ENCODE measurements around the gene KIDINS220. TPM values are rescaled to one million over a fixed set of nuclear protein-coding genes. Genes with fewer than 3 reads are reported as not detected.
"Not testable (repeated sequence)": the region's sequence is repeated elsewhere in the genome, so short reads cannot be mapped to it uniquely, and the experiment has no call there.

The KIDINS220 gene
- total RNA-seq, 2 experiments from 2014 or later: 22.3 to 22.8 TPM

GRCh38 chr2:8767324-8767723, 70.1 kb downstream of the KIDINS220 start:
- H3K36me3 Mint-ChIP-seq: peaks cover 17% of the 10 kb centered on the region
- no peak overlapping the region for H3K27ac Mint-ChIP-seq
- H3K27me3 Mint-ChIP-seq: no peaks in the 10 kb centered on the region
- no peak overlapping the region for H3K4me3 Mint-ChIP-seq
- no peaks in the 10 kb centered on the region for H3K9me3 Mint-ChIP-seq
- H3K4me1 Mint-ChIP-seq: no peaks in the 10 kb centered on the region
- no peak for DNase-seq

- Mint-ChIP-seq H3K4me3 (no peak overlapping the region), H3K9me3 (peaks cover 3% of the 10 kb centered on the region), H3K27me3 (no peaks in the 10 kb centered on the region), H3K27ac (no peak overlapping the region), H3K4me1 (no peaks in the 10 kb centered on the region), H3K36me3 (peaks cover 39% of the 10 kb centered on the region)
- DNase-seq: no peak
Observed at GRCh38 chr2:8761529-8762164, 75.8 kb downstream of the KIDINS220 start.

- no peak for DNase-seq
- Mint-ChIP-seq H3K36me3 (peaks cover 45% of the 10 kb centered on the region), H3K27ac (no peak overlapping the region), H3K9me3 (peaks cover 7% of the 10 kb centered on the region), H3K27me3 (no peaks in the 10 kb centered on the region), H3K4me3 (no peak overlapping the region), H3K4me1 (peaks cover 8% of the 10 kb centered on the region)
Observed at GRCh38 chr2:8756716-8757115, 80.7 kb downstream of the KIDINS220 start.

- no peak for DNase-seq
- Mint-ChIP-seq H3K9me3 (peaks cover 7% of the 10 kb centered on the region), H3K36me3 (peaks cover 45% of the 10 kb centered on the region), H3K4me3 (no peak overlapping the region), H3K4me1 (peaks cover 8% of the 10 kb centered on the region), H3K27ac (no peak overlapping the region), H3K27me3 (no peaks in the 10 kb centered on the region)
Observed at GRCh38 chr2:8756230-8756629, 81.2 kb downstream of the KIDINS220 start.

GRCh38 chr2:8754106-8754776, 83.2 kb downstream of the KIDINS220 start:
- Mint-ChIP-seq H3K9me3 (peaks cover 7% of the 10 kb centered on the region), H3K4me1 (peaks cover 8% of the 10 kb centered on the region), H3K36me3 (peaks cover 40% of the 10 kb centered on the region), H3K27ac (no peak overlapping the region), H3K27me3 (no peaks in the 10 kb centered on the region), H3K4me3 (no peak overlapping the region)
- DNase-seq: no peak

- Mint-ChIP-seq H3K4me1 (peaks cover 8% of the 10 kb centered on the region), H3K9me3 (peaks cover 7% of the 10 kb centered on the region), H3K36me3 (peaks cover 34% of the 10 kb centered on the region), H3K27me3 (no peaks in the 10 kb centered on the region), H3K4me3 (no peak overlapping the region), H3K27ac (no peak overlapping the region)
- no peak for DNase-seq
Observed at GRCh38 chr2:8753609-8754008, 83.8 kb downstream of the KIDINS220 start.

GRCh38 chr2:8752385-8752784, 85.0 kb downstream of the KIDINS220 start:
- H3K27ac Mint-ChIP-seq: no peak overlapping the region
- no peaks in the 10 kb centered on the region for H3K27me3 Mint-ChIP-seq
- no peak overlapping the region for H3K4me3 Mint-ChIP-seq
- H3K36me3 Mint-ChIP-seq: peaks cover 22% of the 10 kb centered on the region
- DNase-seq: no peak
- H3K9me3 Mint-ChIP-seq: peaks cover 7% of the 10 kb centered on the region
- H3K4me1 Mint-ChIP-seq: peaks cover 8% of the 10 kb centered on the region

- H3K4me1 Mint-ChIP-seq: peaks cover 8% of the 10 kb centered on the region
- no peak overlapping the region for H3K27ac Mint-ChIP-seq
- H3K36me3 Mint-ChIP-seq: peaks cover 4% of the 10 kb centered on the region
- H3K27me3 Mint-ChIP-seq: no peaks in the 10 kb centered on the region
- H3K4me3 Mint-ChIP-seq: no peak overlapping the region
- no peak for DNase-seq
- no peaks in the 10 kb centered on the region for H3K9me3 Mint-ChIP-seq
Observed at GRCh38 chr2:8750221-8750620, 87.2 kb downstream of the KIDINS220 start.

GRCh38 chr2:8743261-8743660, 94.2 kb downstream of the KIDINS220 start:
- Mint-ChIP-seq H3K4me1 (no peaks in the 10 kb centered on the region), H3K36me3 (no peaks in the 10 kb centered on the region), H3K27me3 (no peaks in the 10 kb centered on the region), H3K9me3 (no peaks in the 10 kb centered on the region), H3K27ac (no peak overlapping the region), H3K4me3 (no peak overlapping the region)
- no peak for DNase-seq

GRCh38 chr2:8740136-8740535, 97.3 kb downstream of the KIDINS220 start:
- Mint-ChIP-seq H3K4me1 (no peaks in the 10 kb centered on the region), H3K9me3 (no peaks in the 10 kb centered on the region), H3K4me3 (no peak overlapping the region), H3K27ac (no peak overlapping the region), H3K27me3 (no peaks in the 10 kb centered on the region), H3K36me3 (no peaks in the 10 kb centered on the region)
- DNase-seq: no peak

GRCh38 chr2:8737571-8738175, 99.7 kb downstream of the KIDINS220 start:
- no peak for DNase-seq
- H3K27me3 Mint-ChIP-seq: no peaks in the 10 kb centered on the region
- H3K4me1 Mint-ChIP-seq: no peaks in the 10 kb centered on the region
- no peak overlapping the region for H3K27ac Mint-ChIP-seq
- no peak overlapping the region for H3K4me3 Mint-ChIP-seq
- H3K9me3 Mint-ChIP-seq: no peaks in the 10 kb centered on the region
- no peaks in the 10 kb centered on the region for H3K36me3 Mint-ChIP-seq

GRCh38 chr2:8732601-8733000, 104.8 kb downstream of the KIDINS220 start:
- no peaks in the 10 kb centered on the region for H3K9me3 Mint-ChIP-seq
- DNase-seq: no peak
- peaks cover 21% of the 10 kb centered on the region for H3K36me3 Mint-ChIP-seq
- no peak overlapping the region for H3K4me3 Mint-ChIP-seq
- no peaks in the 10 kb centered on the region for H3K27me3 Mint-ChIP-seq
- H3K4me1 Mint-ChIP-seq: no peaks in the 10 kb centered on the region
- no peak overlapping the region for H3K27ac Mint-ChIP-seq

GRCh38 chr2:8729939-8730338, 107.5 kb downstream of the KIDINS220 start:
- no peak for DNase-seq
- Mint-ChIP-seq H3K27ac (no peak overlapping the region), H3K36me3 (peaks cover 21% of the 10 kb centered on the region), H3K4me3 (no peak overlapping the region), H3K4me1 (no peaks in the 10 kb centered on the region), H3K27me3 (no peaks in the 10 kb centered on the region), H3K9me3 (no peaks in the 10 kb centered on the region)

GRCh38 chr2:8729101-8729500, 108.3 kb downstream of the KIDINS220 start:
- not testable (repeated sequence) for H3K27me3 Mint-ChIP-seq, H3K4me1 Mint-ChIP-seq, DNase-seq, H3K9me3 Mint-ChIP-seq, H3K27ac Mint-ChIP-seq, H3K4me3 Mint-ChIP-seq
- peaks cover 21% of the 10 kb centered on the region for H3K36me3 Mint-ChIP-seq

GRCh38 chr2:8728305-8729015, 109.0 kb downstream of the KIDINS220 start:
- Mint-ChIP-seq H3K36me3 (peaks cover 21% of the 10 kb centered on the region), H3K27me3 (no peaks in the 10 kb centered on the region), H3K4me3 (no peak overlapping the region), H3K4me1 (no peaks in the 10 kb centered on the region), H3K9me3 (no peaks in the 10 kb centered on the region), H3K27ac (no peak overlapping the region)
- DNase-seq: no peak

Data from activated naive CD8-positive, alpha-beta T cell treated with anti-CD3 and anti-CD28 coated beads for 36 hours (primary cell).